ENCODE data around the gene TPM1. TPM values are rescaled to one million over a fixed set of nuclear protein-coding genes. Genes with fewer than 3 reads are reported as not detected.

The TPM1 gene
- total RNA-seq, 4 donors from 2014 or later: 181 to 611 (median 293) TPM

DNA sequence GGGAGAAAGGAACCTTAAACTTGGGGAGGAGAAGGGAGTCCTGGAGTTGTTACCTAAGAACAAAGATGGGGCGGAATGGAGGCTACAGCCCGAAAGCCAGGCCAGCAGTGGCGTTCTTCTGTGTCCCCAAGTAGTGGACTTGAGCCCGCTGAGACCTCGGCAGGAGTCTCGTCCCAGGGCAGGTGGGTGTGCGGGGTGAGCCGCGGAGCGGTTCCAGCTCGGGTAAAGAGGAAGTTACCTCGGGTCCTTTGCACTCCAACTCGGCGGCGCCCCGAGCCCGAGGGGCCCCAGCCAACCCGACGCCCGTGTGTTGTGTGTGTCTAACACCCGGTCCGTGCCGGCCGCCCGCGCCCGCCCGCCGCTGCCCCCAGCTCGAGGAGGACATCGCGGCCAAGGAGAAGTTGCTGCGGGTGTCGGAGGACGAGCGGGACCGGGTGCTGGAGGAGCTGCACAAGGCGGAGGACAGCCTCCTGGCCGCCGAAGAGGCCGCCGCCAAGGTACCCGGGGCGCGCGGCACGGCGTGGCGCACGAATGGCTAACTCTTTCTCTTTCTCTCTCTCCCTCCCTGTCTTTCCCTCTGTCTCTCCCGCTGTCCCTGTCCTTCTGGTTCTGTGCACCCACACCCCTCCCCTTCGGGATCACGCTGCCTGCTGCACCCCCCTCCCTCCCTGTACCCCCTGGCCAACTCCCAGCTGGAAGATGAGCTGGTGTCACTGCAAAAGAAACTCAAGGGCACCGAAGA lies 959 bp downstream of the TPM1 start:
- TF ChIP-seq, protein P1, sequence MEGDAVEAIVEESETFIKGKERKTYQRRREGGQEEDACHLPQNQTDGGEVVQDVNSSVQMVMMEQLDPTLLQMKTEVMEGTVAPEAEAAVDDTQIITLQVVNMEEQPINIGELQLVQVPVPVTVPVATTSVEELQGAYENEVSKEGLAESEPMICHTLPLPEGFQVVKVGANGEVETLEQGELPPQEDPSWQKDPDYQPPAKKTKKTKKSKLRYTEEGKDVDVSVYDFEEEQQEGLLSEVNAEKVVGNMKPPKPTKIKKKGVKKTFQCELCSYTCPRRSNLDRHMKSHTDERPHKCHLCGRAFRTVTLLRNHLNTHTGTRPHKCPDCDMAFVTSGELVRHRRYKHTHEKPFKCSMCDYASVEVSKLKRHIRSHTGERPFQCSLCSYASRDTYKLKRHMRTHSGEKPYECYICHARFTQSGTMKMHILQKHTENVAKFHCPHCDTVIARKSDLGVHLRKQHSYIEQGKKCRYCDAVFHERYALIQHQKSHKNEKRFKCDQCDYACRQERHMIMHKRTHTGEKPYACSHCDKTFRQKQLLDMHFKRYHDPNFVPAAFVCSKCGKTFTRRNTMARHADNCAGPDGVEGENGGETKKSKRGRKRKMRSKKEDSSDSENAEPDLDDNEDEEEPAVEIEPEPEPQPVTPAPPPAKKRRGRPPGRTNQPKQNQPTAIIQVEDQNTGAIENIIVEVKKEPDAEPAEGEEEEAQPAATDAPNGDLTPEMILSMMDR (IDR thresholded peaks at IDR 0.05; ENCODE audit: low read depth): no peak

DNA sequence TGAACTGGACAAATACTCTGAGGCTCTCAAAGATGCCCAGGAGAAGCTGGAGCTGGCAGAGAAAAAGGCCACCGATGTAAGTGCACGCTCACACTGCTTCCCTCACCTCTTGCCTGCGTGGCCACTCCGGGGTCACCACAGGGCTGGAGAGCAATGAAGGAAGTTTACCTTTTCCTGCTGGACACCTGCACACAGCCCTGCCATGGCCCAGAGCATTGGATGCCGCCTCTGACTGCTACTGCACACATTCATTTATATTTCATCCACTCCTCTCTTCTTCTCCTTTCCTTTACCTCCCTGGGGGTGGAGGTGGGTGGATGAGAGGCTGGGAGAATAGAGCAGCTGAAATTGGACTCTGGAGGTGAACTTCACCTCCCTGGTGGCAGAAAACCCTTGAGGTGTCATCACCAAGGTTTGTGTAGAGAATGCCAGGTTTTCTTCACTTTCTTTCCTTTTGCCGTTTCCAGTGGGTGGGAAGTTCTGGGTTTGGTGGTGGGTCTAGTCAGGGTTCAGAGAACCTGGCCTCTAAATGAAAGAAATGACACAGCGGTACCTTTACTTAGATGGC lies 1.6 kb downstream of the TPM1 start:
- TF ChIP-seq, protein P1 (IDR thresholded peaks at IDR 0.05; ENCODE audit: low read depth): no peak

DNA sequence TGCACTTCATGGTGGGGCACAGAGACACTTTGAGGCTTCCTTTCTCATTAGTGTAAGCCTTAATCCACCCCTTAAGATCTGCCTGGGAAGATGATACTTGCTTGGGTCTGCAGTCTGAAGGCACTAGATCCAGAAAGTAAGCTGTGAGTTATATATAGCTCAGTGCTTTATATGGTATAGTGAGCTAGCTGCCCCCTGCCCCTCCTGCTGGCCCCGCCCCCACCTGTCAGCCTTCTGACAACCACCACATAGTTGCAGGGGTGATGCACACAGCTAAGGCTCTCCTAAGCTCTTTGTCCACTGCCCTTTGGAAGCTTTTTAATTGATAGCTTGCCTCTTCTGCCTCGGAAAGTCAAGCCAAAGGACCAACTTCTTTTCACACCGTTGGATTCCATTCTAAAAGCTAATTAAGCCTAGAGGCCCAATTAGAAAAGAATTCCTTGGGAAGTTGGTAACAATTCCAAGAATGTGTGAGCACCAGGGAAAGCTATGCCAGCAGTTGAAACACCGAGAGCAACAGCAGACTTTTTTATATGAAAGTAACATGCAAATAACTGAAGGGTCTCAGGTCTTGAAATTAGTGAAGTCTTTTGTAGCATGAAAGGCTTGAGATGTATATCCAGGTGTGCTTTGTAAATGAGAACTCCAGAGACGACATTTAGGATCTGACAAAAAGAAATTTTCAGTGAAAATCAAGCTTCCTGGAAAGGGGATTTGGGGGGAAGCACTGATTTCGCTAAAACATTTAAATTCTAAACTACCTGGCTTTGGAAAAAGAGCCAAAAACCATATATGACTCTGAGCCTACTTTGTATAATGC lies 2.3 kb downstream of the TPM1 start:
- TF ChIP-seq, protein P1 (IDR thresholded peaks at IDR 0.05; ENCODE audit: low read depth): no peak

DNA sequence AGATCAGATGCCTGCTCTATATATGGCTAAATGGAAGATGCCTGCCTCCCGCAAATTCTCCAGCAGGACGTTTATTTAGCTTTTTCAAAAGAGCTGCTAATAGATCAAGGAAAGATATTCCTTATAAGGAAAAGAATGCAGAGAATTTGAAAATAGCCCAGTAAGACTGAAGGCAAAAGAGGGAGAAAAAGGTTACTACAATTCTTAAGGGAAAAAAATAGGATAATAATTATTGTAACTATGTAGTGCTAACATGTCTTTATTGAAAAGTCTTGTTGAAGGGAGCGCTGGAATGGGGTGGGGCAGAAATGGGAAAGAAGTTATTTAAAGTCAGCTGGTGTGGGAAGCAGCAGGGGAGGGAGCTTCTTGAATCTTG lies 2.9 kb downstream of the TPM1 start:
- TF ChIP-seq, protein P1 (IDR thresholded peaks at IDR 0.05; ENCODE audit: low read depth): no peak

DNA sequence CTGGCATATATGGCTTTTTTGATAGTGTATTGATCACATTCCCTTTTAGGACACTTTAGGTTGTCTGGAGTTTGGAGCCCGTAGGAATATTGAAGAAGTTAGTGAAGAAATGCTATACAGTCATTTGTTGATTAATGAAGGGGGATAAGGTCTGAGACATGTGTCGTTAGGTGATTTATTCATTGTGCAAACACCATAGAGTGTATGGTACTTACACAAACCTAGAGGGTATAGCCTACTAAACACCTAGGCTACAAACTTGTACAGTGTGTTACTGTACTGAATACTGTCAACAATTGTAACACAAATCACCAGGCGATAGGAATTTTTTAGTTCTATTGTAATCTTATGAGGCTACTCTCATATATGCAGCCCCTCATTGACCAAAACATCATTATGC lies 3.3 kb downstream of the TPM1 start:
- TF ChIP-seq, protein P1 (IDR thresholded peaks at IDR 0.05; ENCODE audit: low read depth): no peak

DNA sequence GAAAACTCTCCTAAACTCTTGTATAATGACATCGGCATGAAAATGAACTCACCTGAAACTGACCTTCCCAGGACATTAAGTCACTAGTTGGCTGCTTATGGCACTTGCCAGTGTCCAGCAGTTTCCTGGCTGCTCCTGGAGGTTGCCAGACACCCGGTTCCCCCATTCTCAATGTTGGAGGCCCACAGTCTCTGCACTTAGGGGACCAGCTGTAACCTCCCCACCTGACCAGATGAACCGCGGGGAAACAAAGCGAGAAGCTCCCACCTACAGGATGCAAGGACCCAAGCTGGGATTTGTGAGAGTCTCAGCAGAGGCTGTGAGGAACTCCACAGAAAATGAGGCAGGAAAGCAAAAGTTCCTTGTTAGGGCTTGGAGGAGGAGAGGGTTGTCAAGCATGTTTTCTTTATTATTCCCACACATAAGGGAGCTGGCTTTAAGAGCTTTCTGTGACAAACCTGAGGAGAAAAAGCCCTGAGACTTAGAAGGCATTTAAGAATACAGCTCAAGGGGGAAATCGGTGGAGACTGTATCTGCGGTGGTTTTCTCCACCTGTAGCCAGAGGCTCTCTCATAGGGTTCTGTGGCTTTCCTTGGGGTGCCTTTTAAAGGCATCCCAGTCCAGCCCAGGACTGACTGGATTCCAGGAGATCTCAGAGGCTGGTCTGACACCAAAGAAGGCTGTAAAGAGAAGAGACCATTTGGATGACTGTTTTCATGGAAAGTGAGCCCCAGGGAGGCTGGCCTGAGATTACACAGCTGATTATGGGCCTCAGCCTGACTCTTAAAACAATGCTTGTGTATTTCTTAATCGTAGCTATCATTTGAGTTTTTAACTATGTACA lies 4.6 kb downstream of the TPM1 start:
- TF ChIP-seq, protein P1 (IDR thresholded peaks at IDR 0.05; ENCODE audit: low read depth): no peak
